HepG2 (cell line): ENCODE measurements around the gene NFATC3. TPM values are rescaled to one million over a fixed set of nuclear protein-coding genes. Genes with fewer than 3 reads are reported as not detected.

Source experiments
- HDAC2 ChIP-seq: sonication (generic); formaldehyde crosslinking; IDR thresholded peaks from 2 replicates; pipeline ENCODE4 v1.4.0; 2020; ENCODE audit warnings: missing genetic modification reagents
- KLF13 ChIP-seq: sonication (generic); formaldehyde crosslinking; IDR thresholded peaks from 2 replicates; pipeline ENCODE4 v1.4.0; 2020; ENCODE audit warnings: mild to moderate bottlenecking, missing genetic modification reagents
- KLF6 ChIP-seq: IDR thresholded peaks from 2 replicates; pipeline ENCODE4 v1.8.0; 2016; ENCODE audit warnings: missing biosample characterization, missing genetic modification reagents
- LCORL ChIP-seq, 2 experiments: fragments of 450-650 bp in 1 of 2; sonication (generic) in 1 of 2; formaldehyde crosslinking in 1 of 2; IDR thresholded peaks; 2 replicates each; pipeline versions ENCODE4 v1.5.0 to v1.6.1; 2017 to 2020; ENCODE audit warnings: antibody characterized with exemption in 1 of 2, missing genetic modification reagents in 1 of 2
- MAF1 ChIP-seq: sonication (generic); formaldehyde crosslinking; IDR thresholded peaks from 2 replicates; pipeline ENCODE4 v1.5.0; 2020; ENCODE audit warnings: missing genetic modification reagents, borderline replicate concordance
- NFYB ChIP-seq: sonication (generic); formaldehyde crosslinking; IDR thresholded peaks from 2 replicates; pipeline ENCODE4 v1.4.0; 2020; ENCODE audit warnings: missing genetic modification reagents
- ZFP82 ChIP-seq: sonication (generic); formaldehyde crosslinking; IDR thresholded peaks from 2 replicates; pipeline ENCODE4 v1.5.1; 2020; ENCODE audit warnings: mild to moderate bottlenecking, missing genetic modification reagents, borderline replicate concordance
- ZNF232 ChIP-seq: sonication (generic); formaldehyde crosslinking; IDR thresholded peaks from 2 replicates; pipeline ENCODE4 v1.4.0; 2020; ENCODE audit warnings: missing genetic modification reagents, borderline replicate concordance
- ZNF367 ChIP-seq: sonication (generic); formaldehyde crosslinking; IDR thresholded peaks from 2 replicates; pipeline ENCODE4 v1.4.0; 2020; ENCODE audit warnings: missing genetic modification reagents, borderline replicate concordance
- ZNF543 ChIP-seq: sonication (generic); formaldehyde crosslinking; IDR thresholded peaks from 2 replicates; pipeline ENCODE4 v1.4.0; 2020; ENCODE audit warnings: mild to moderate bottlenecking, missing genetic modification reagents
- ZNF563 ChIP-seq: sonication (generic); formaldehyde crosslinking; IDR thresholded peaks from 2 replicates; pipeline ENCODE4 v1.8.0; 2022; ENCODE audit warnings: mild to moderate bottlenecking, moderate library complexity, missing genetic modification reagents
- ZNF672 ChIP-seq: sonication (generic); formaldehyde crosslinking; IDR thresholded peaks from 2 replicates; pipeline ENCODE4 v1.8.1; 2022; ENCODE audit warnings: missing genetic modification reagents
- polyA plus RNA-seq, 8 experiments: library from polyadenylated mRNA; depleted of rRNA in 3 of 8; stranded (reverse) in 7 of 8; unstranded in 1 of 8; fragments of >200 nt; fragmentation: Illumina TruSeq in 4 of 8; extraction: Trizol in 4 of 8; gene quantifications; 2 replicates each; pipeline versions ENCODE4 v1.2.1 to v1.2.3, GENCODE V29; 2011 to 2016; ENCODE audit warnings: low read depth in 4 of 8, missing spikeins in 1 of 8, mixed read lengths in 1 of 8; ENCODE audit not compliant: insufficient read depth in 1 of 8
- total RNA-seq, 5 experiments: library from RNA; depleted of rRNA; stranded (reverse); fragments of >200 nt; fragmentation: Illumina TruSeq; extraction: Trizol; gene quantifications; 2 replicates each; pipeline ENCODE4 v1.2.3, GENCODE V29; 2016; ENCODE audit warnings: low read depth in 1 of 5
- TF ChIP-seq, protein P1 (sequence below): sonication (generic); formaldehyde crosslinking; IDR thresholded peaks from 2 replicates; pipeline ENCODE4 v1.5.0; 2020; ENCODE audit warnings: mild to moderate bottlenecking, missing genetic modification reagents
- TF ChIP-seq, protein P2 (sequence below): IDR thresholded peaks from 2 replicates; pipeline ENCODE4 v1.6.1; 2016; ENCODE audit warnings: missing genetic modification reagents, missing compliant biosample characterization
- TF ChIP-seq, protein P3 (sequence below), 2 experiments: IDR thresholded peaks; 2 replicates each; pipeline ENCODE4 v1.6.1; 2011 to 2012; ENCODE audit warnings: low read length in 2 of 2, borderline replicate concordance in 1 of 2, low read depth in 1 of 2, mild to moderate bottlenecking in 1 of 2, moderate library complexity in 1 of 2
- TF ChIP-seq, protein P4 (sequence below): sonication (generic); formaldehyde crosslinking; IDR thresholded peaks from 2 replicates; pipeline ENCODE4 v1.5.0; 2020; ENCODE audit warnings: missing genetic modification reagents
- TF ChIP-seq, protein P5 (sequence below): sonication (generic); IDR thresholded peaks from 2 replicates; pipeline ENCODE4 v1.6.1; 2016; ENCODE audit warnings: low read depth, borderline replicate concordance

Gene NFATC3
- total and polyA plus RNA-seq, 2 of the 13 experiments (the other 11 are each of a cell fraction or from before 2014, with no cell fraction given): 52.6 to 62.7 TPM

DNA sequence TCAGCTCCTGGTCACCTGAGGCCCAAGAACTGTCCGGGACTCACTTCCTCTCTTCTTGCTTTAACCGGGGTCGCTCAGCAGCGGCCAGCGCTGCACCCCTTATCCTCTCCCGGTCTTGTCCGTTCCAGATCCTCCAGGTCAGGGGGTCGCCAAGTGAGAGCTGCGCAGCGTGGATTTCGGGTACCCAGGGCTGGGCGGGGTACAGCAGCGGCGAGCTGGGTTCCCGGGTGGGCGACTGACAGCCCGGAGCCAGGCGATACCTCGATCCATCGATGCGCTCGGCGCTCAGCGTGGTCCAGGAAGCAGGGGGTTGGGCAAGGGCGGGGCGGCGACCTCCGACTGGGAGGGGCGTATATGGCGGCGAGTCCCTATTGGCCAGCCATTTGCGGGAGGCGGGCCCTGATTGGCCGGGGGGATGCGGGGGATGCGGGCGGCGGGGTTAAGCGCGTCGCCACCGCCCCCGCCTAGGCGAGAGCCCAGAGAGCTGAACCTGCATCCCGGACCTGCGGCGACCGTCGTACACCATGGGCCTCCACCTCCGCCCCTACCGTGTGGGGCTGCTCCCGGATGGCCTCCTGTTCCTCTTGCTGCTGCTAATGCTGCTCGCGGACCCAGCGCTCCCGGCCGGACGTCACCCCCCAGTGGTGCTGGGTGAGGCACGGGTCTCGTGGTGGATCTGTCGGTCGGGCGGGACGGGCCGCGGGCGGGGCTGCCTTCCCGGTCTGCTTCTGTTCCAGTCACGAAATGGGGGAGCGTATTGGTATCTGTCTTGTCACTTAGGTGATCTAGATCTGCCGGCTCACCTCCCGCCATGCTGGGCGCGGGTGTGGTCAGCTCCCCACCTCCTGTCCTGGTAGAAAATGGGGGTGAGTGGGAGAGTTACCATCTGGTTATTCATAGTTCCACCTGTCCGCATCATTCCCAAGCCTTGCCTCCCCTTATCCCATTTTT lies 160.0 kb downstream of the NFATC3 start, which contains the start of gene PLA2G15 (continued):
- TF ChIP-seq, protein P1, sequence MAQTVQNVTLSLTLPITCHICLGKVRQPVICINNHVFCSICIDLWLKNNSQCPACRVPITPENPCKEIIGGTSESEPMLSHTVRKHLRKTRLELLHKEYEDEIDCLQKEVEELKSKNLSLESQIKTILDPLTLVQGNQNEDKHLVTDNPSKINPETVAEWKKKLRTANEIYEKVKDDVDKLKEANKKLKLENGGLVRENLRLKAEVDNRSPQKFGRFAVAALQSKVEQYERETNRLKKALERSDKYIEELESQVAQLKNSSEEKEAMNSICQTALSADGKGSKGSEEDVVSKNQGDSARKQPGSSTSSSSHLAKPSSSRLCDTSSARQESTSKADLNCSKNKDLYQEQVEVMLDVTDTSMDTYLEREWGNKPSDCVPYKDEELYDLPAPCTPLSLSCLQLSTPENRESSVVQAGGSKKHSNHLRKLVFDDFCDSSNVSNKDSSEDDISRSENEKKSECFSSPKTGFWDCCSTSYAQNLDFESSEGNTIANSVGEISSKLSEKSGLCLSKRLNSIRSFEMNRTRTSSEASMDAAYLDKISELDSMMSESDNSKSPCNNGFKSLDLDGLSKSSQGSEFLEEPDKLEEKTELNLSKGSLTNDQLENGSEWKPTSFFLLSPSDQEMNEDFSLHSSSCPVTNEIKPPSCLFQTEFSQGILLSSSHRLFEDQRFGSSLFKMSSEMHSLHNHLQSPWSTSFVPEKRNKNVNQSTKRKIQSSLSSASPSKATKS (CRISPR knock-in tag): no peak
- TF ChIP-seq, protein P2, sequence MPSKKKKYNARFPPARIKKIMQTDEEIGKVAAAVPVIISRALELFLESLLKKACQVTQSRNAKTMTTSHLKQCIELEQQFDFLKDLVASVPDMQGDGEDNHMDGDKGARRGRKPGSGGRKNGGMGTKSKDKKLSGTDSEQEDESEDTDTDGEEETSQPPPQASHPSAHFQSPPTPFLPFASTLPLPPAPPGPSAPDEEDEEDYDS (CRISPR knock-in tag): peak; percentile 75; the same call in 1 of the 2 replicates
- TF ChIP-seq NFYB (CRISPR knock-in tag) (peak; percentile 91), LCORL (IDR thresholded peaks at IDR 0.05) (no peak), LCORL (CRISPR knock-in tag; IDR thresholded peaks at IDR 0.05) (peak; percentile 63; the same call in 1 of the 2 replicates), ZNF543 (CRISPR knock-in tag) (0 out of 2 replicates have a peak, but pooled peaks have one; percentile 46), ZNF563 (peak; percentile 59; the same call in 1 of the 2 replicates), HDAC2 (CRISPR knock-in tag) (peak; percentile 65; the same call in 1 of the 2 replicates), ZNF672 (CRISPR knock-in tag) (no peak), ZFP82 (CRISPR knock-in tag) (no peak), MAF1 (CRISPR knock-in tag) (peak; percentile 60; the same call in 1 of the 2 replicates), ZNF232 (CRISPR knock-in tag) (no peak), KLF13 (CRISPR knock-in tag) (peak; percentile 88; the same call in 1 of the 2 replicates), ZNF367 (0 out of 2 replicates have a peak, but pooled peaks have one; percentile 73), KLF6 (CRISPR knock-in tag) (peak; percentile 69; the same call in 1 of the 2 replicates)
- TF ChIP-seq, protein P3, sequence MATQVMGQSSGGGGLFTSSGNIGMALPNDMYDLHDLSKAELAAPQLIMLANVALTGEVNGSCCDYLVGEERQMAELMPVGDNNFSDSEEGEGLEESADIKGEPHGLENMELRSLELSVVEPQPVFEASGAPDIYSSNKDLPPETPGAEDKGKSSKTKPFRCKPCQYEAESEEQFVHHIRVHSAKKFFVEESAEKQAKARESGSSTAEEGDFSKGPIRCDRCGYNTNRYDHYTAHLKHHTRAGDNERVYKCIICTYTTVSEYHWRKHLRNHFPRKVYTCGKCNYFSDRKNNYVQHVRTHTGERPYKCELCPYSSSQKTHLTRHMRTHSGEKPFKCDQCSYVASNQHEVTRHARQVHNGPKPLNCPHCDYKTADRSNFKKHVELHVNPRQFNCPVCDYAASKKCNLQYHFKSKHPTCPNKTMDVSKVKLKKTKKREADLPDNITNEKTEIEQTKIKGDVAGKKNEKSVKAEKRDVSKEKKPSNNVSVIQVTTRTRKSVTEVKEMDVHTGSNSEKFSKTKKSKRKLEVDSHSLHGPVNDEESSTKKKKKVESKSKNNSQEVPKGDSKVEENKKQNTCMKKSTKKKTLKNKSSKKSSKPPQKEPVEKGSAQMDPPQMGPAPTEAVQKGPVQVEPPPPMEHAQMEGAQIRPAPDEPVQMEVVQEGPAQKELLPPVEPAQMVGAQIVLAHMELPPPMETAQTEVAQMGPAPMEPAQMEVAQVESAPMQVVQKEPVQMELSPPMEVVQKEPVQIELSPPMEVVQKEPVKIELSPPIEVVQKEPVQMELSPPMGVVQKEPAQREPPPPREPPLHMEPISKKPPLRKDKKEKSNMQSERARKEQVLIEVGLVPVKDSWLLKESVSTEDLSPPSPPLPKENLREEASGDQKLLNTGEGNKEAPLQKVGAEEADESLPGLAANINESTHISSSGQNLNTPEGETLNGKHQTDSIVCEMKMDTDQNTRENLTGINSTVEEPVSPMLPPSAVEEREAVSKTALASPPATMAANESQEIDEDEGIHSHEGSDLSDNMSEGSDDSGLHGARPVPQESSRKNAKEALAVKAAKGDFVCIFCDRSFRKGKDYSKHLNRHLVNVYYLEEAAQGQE (IDR thresholded peaks at IDR 0.05; ENCODE audit: borderline replicate concordance in 1 of 2, low read depth in 1 of 2, low read length in 2 of 2): no peak
- TF ChIP-seq, protein P4, sequence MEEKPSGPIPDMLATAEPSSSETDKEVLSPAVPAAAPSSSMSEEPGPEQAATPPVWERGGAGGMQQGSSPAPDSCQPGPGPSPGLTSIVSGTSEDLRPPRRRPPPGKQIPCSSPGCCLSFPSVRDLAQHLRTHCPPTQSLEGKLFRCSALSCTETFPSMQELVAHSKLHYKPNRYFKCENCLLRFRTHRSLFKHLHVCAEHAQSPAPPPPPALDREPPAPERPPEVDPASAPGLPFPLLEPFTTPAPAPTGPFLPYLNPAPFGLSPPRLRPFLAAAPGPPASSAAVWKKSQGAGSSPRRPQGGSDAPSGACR: no peak
- TF ChIP-seq, protein P5, sequence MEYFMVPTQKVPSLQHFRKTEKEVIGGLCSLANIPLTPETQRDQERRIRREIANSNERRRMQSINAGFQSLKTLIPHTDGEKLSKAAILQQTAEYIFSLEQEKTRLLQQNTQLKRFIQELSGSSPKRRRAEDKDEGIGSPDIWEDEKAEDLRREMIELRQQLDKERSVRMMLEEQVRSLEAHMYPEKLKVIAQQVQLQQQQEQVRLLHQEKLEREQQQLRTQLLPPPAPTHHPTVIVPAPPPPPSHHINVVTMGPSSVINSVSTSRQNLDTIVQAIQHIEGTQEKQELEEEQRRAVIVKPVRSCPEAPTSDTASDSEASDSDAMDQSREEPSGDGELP: peak; percentile 50; the same call in 1 of the 2 replicates
